HEK293 (cell line): Measurements from ENCODE around the gene SHROOM3.
A peak's percentile ranks its signal among the peaks of the same experiment; 100 is the strongest.

Source experiments
- CTCF ChIA-PET: fragments of 350-600 bp; formaldehyde crosslinking; extraction: SDS; loops from one replicate; lab custom pipeline; 2021; ENCODE audit warnings: antibody characterized with exemption; lab: Yijun Ruan, JAX
- POLR2A ChIA-PET: fragments of 300-600 bp; formaldehyde crosslinking; extraction: SDS; loops from one replicate; lab custom pipeline; 2020; ENCODE audit warnings: antibody characterized with exemption, inconsistent platforms; lab: Yijun Ruan, JAX
- H3K27ac ChIP-seq: fragments of 200-500 bp; sonication (Bioruptor generic); 2 replicates; pipeline ENCODE4 v1.5.1; 2014; ENCODE audit warnings: low read depth, low read length, control low read depth, inconsistent platforms; ENCODE audit errors: extremely low read depth
- H3K36me3 ChIP-seq, 2 experiments: fragments of 200-500 bp in 1 of 2; sonication (Bioruptor generic) in 1 of 2; 1 replicate in 1 of 2; 2 replicates in 1 of 2; pipeline ENCODE4 v1.5.1; 2014 to 2017; ENCODE audit warnings: inconsistent platforms in 2 of 2, low read length in 2 of 2; ENCODE audit not compliant: control insufficient read depth in 2 of 2, insufficient read depth in 1 of 2
- H3K4me1 ChIP-seq: fragments of 200-500 bp; sonication (Bioruptor generic); 2 replicates; pipeline ENCODE4 v1.5.1; 2014; ENCODE audit warnings: mild to moderate bottlenecking, low read length, inconsistent platforms; ENCODE audit not compliant: control insufficient read depth, insufficient read depth
- H3K4me3 ChIP-seq: 2 replicates; pipeline ENCODE4 v1.5.1; 2011; ENCODE audit warnings: low read depth, mild to moderate bottlenecking, control low read depth, low read length, moderate library complexity
- H3K9me3 ChIP-seq: fragments of 200-500 bp; sonication (Bioruptor generic); 2 replicates; pipeline ENCODE4 v1.5.1; 2014; ENCODE audit warnings: low read depth, low read length, inconsistent platforms; ENCODE audit not compliant: control insufficient read depth, insufficient read depth
- GLIS1 ChIP-seq: fragments of 450-650 bp; formaldehyde crosslinking; IDR thresholded peaks from 2 replicates; pipeline ENCODE4 v1.5.1; 2016; ENCODE audit warnings: missing biosample characterization, missing genetic modification characterization
- RBAK ChIP-seq: fragments of 450-650 bp; formaldehyde crosslinking; IDR thresholded peaks from 2 replicates; pipeline ENCODE4 v1.5.1; 2016; ENCODE audit warnings: missing biosample characterization, missing genetic modification characterization
- TSHZ1 ChIP-seq: fragments of 450-650 bp; formaldehyde crosslinking; IDR thresholded peaks from 2 replicates; pipeline ENCODE4 v1.5.1; 2016; ENCODE audit warnings: missing biosample characterization, missing genetic modification characterization, borderline replicate concordance
- ZBTB11 ChIP-seq: fragments of 450-650 bp; formaldehyde crosslinking; conservative IDR thresholded peaks from 2 replicates; pipeline ENCODE4 v1.5.1; 2016; ENCODE audit warnings: low read depth, missing biosample characterization, missing genetic modification characterization
- ZFHX2 ChIP-seq: fragments of 450-650 bp; formaldehyde crosslinking; conservative IDR thresholded peaks from 2 replicates; pipeline ENCODE4 v1.5.1; 2016; ENCODE audit warnings: missing biosample characterization, missing genetic modification characterization
- ZFP3 ChIP-seq: fragments of 450-650 bp; formaldehyde crosslinking; IDR thresholded peaks from 2 replicates; pipeline ENCODE4 v1.5.1; 2016; ENCODE audit warnings: low read depth, missing biosample characterization, missing genetic modification characterization
- ZIC2 ChIP-seq: fragments of 450-650 bp; formaldehyde crosslinking; IDR thresholded peaks from 2 replicates; pipeline ENCODE4 v1.5.1; 2016; ENCODE audit warnings: missing biosample characterization, missing genetic modification characterization
- ZNF175 ChIP-seq: fragments of 450-650 bp; formaldehyde crosslinking; IDR thresholded peaks from 2 replicates; pipeline ENCODE4 v1.5.1; 2016; ENCODE audit warnings: missing biosample characterization, missing genetic modification characterization
- ZNF404 ChIP-seq: fragments of 450-650 bp; formaldehyde crosslinking; IDR thresholded peaks from 2 replicates; pipeline ENCODE4 v1.5.1; 2017; ENCODE audit warnings: missing biosample characterization, missing genetic modification characterization
- ZNF473 ChIP-seq: fragments of 450-650 bp; formaldehyde crosslinking; IDR thresholded peaks from 2 replicates; pipeline ENCODE4 v1.5.1; 2017; ENCODE audit warnings: missing biosample characterization, missing genetic modification characterization
- ZNF548 ChIP-seq: fragments of 450-650 bp; formaldehyde crosslinking; IDR thresholded peaks from 2 replicates; pipeline ENCODE4 v1.5.1; 2016; ENCODE audit warnings: missing biosample characterization, missing genetic modification characterization
- ZNF571 ChIP-seq: fragments of 450-650 bp; formaldehyde crosslinking; IDR thresholded peaks from 2 replicates; pipeline ENCODE4 v1.5.0; 2017; ENCODE audit warnings: missing biosample characterization, missing genetic modification characterization
- TF ChIP-seq, protein P1 (sequence below): fragments of 450-650 bp; formaldehyde crosslinking; IDR thresholded peaks from 2 replicates; pipeline ENCODE4 v1.5.1; 2016; ENCODE audit warnings: missing biosample characterization, missing genetic modification characterization

Gene SHROOM3

DNA sequence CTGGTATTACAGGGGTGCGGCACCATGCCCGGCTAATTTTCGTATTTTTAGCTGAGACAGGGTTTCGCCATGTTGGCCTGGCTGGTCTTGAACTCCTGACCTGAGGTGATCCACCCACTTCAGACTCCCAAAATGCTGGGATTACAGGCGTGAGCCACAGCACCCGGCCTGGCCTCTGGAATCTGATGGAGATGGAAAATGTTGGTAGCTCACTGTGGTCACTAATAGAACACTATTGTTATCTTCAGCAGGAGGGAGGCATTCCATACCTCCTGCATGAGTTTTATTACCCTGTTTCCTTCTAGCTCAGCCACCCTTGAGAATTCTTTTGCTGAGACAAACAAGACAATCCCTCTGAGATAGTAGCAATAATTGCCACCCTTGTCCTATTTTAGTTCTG is 105.0 kb downstream of the SHROOM3 start:
- H3K36me3 ChIP-seq = no peaks in the 10 kb centered on the region
- TF ChIP-seq ZIC2 (tag by site-specific recombination) (peak; percentile 67), ZFP3 (tag by site-specific recombination) (no peak), GLIS1 (tag by site-specific recombination) (peak; percentile 87)
- no peak overlapping the region for H3K4me3 ChIP-seq
- H3K27ac ChIP-seq = no peak overlapping the region
- ChIA-PET CTCF (no interaction called here), POLR2A (no interaction called here)
- peaks cover 9% of the 10 kb centered on the region for H3K4me1 ChIP-seq
- no peaks in the 10 kb centered on the region for H3K9me3 ChIP-seq

GRCh38 chr4:76540486-76540885 is 105.5 kb downstream of the SHROOM3 start:
- Histone ChIP-seq H3K9me3 (no peaks in the 10 kb centered on the region), H3K4me1 (peaks cover 9% of the 10 kb centered on the region), H3K36me3 (no peaks in the 10 kb centered on the region), H3K4me3 (no peak overlapping the region), H3K27ac (no peak overlapping the region)
- TF ChIP-seq GLIS1 (tag by site-specific recombination) = no peak
- TF ChIP-seq, protein P1, sequence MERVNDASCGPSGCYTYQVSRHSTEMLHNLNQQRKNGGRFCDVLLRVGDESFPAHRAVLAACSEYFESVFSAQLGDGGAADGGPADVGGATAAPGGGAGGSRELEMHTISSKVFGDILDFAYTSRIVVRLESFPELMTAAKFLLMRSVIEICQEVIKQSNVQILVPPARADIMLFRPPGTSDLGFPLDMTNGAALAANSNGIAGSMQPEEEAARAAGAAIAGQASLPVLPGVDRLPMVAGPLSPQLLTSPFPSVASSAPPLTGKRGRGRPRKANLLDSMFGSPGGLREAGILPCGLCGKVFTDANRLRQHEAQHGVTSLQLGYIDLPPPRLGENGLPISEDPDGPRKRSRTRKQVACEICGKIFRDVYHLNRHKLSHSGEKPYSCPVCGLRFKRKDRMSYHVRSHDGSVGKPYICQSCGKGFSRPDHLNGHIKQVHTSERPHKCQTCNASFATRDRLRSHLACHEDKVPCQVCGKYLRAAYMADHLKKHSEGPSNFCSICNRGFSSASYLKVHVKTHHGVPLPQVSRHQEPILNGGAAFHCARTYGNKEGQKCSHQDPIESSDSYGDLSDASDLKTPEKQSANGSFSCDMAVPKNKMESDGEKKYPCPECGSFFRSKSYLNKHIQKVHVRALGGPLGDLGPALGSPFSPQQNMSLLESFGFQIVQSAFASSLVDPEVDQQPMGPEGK (tag by site-specific recombination) = no peak
- TF ChIP-seq ZNF473 (tag by site-specific recombination) = no peak
- no peak for TF ChIP-seq ZNF404
- no peak for TF ChIP-seq ZFHX2 (tag by site-specific recombination)
- TF ChIP-seq ZNF175 (tag by site-specific recombination) = no peak
- TF ChIP-seq ZNF571 = no peak
- ChIA-PET POLR2A (no interaction called here), CTCF (interaction anchor here (0.6 kb wide), 1 partner anchor 164 kb away, joined by 3 read pairs; no protein-coding TSS in a partner anchor)

DNA sequence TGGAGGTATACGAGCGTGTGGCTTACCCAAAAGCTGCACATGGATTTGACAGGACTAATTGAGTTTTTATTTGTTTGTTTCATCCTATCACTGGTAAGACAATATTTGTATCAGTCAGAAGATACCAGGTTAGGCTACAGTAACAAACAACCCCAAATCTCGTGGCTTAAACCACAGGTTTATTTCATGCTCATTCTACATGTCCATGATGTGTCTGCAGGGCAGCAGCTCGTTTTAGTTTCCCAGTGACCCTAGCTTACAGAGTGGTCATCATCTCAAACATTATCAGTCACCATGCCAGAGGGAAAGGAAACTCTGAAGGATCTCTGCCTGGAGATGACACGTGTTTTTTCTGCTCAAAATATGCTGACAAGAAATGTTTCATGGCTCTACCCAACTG is 108.3 kb downstream of the SHROOM3 start:
- Histone ChIP-seq H3K9me3 (no peaks in the 10 kb centered on the region), H3K27ac (no peak overlapping the region), H3K36me3 (no peaks in the 10 kb centered on the region), H3K4me1 (peaks cover 10% of the 10 kb centered on the region; the same call in 1 of the 2 replicates), H3K4me3 (no peak overlapping the region)
- POLR2A ChIA-PET = no interaction called here
- CTCF ChIA-PET = interaction anchor here (0.7 kb wide), 1 partner anchor 27 kb away, joined by 4 read pairs; no protein-coding TSS in a partner anchor
- TF ChIP-seq RBAK (tag by site-specific recombination) (peak; percentile 75; the same call in 1 of the 2 replicates), TSHZ1 (tag by site-specific recombination) (no peak), ZNF548 (tag by site-specific recombination) (peak; percentile 67), ZBTB11 (no peak)
- TF ChIP-seq, all 188 proteins: peak for 2
